Astrocyte (in vitro differentiated cells and primary cell): ENCODE measurements around the gene AKAP12. TPM values are rescaled to one million over a fixed set of nuclear protein-coding genes. Genes with fewer than 3 reads are reported as not detected.

Source experiments
- DNase-seq: peaks from one replicate; pipeline ENCODE4 v3.0.0-alpha.2; 2010; ENCODE audit warnings: low read depth
- FAIRE-seq: peaks from 2 replicates; lab custom pipeline; 2011; peaks lifted over from hg19 to GRCh38; lab: Jason Lieb, UNC
- H2AFZ ChIP-seq: 2 replicates; pipeline ENCODE4 v1.6.0; 2012; ENCODE audit warnings: low read depth, low read length, inconsistent platforms
- H3K27ac ChIP-seq: 2 replicates; pipeline ENCODE4 v1.5.1; 2011; ENCODE audit warnings: low read depth, low read length, inconsistent platforms
- H3K27me3 ChIP-seq: 2 replicates; pipeline ENCODE4 v1.6.0; 2011; ENCODE audit warnings: low read length, inconsistent platforms; ENCODE audit not compliant: insufficient read depth
- H3K36me3 ChIP-seq: 2 replicates; pipeline ENCODE4 v1.5.1; 2011; ENCODE audit warnings: low read length, inconsistent platforms; ENCODE audit not compliant: insufficient read depth
- H3K4me1 ChIP-seq: 2 replicates; pipeline ENCODE4 v1.5.1; 2011; ENCODE audit warnings: low read length, inconsistent platforms; ENCODE audit not compliant: insufficient read depth
- H3K4me2 ChIP-seq: 2 replicates; pipeline ENCODE4 v1.6.0; 2012; ENCODE audit warnings: low read length, inconsistent platforms
- H3K4me3 ChIP-seq: 2 replicates; pipeline ENCODE4 v1.5.1; 2011; ENCODE audit warnings: low read depth, mild to moderate bottlenecking, low read length, inconsistent platforms; ENCODE audit not compliant: insufficient read depth
- H3K79me2 ChIP-seq: 2 replicates; pipeline ENCODE4 v1.6.0; 2012; ENCODE audit warnings: mild to moderate bottlenecking, low read length, inconsistent platforms; ENCODE audit not compliant: insufficient read depth
- H3K9ac ChIP-seq: 2 replicates; pipeline ENCODE4 v1.6.0; 2012; ENCODE audit warnings: mild to moderate bottlenecking, low read length, inconsistent platforms
- H3K9me3 ChIP-seq: 2 replicates; pipeline ENCODE4 v1.5.1; 2012; ENCODE audit warnings: low read depth, mild to moderate bottlenecking, low read length, inconsistent platforms; ENCODE audit not compliant: insufficient read depth
- H4K20me1 ChIP-seq: 2 replicates; pipeline ENCODE4 v1.6.0; 2012; ENCODE audit warnings: low read length, inconsistent platforms; ENCODE audit not compliant: insufficient read depth
- H3K27ac Mint-ChIP-seq: one replicate; pipeline ENCODE4 v1.8.0; 2021; ENCODE audit warnings: mild to moderate bottlenecking, mixed read lengths; ENCODE audit not compliant: unreplicated experiment
- H3K27me3 Mint-ChIP-seq: one replicate; pipeline ENCODE4 v1.8.0; 2021; ENCODE audit warnings: low read depth, mixed read lengths; ENCODE audit not compliant: unreplicated experiment
- H3K36me3 Mint-ChIP-seq: one replicate; pipeline ENCODE4 v1.8.0; 2021; ENCODE audit warnings: low read depth, mixed read lengths; ENCODE audit not compliant: unreplicated experiment
- H3K4me1 Mint-ChIP-seq: one replicate; pipeline ENCODE4 v1.8.0; 2021; ENCODE audit warnings: low read depth, mixed read lengths; ENCODE audit not compliant: unreplicated experiment
- H3K4me3 Mint-ChIP-seq: one replicate; pipeline ENCODE4 v1.8.0; 2021; ENCODE audit warnings: mild to moderate bottlenecking, moderate library complexity, mixed read lengths; ENCODE audit not compliant: unreplicated experiment
- H3K9me3 Mint-ChIP-seq: one replicate; pipeline ENCODE4 v1.8.0; 2021; ENCODE audit warnings: mild to moderate bottlenecking, mixed read lengths; ENCODE audit not compliant: unreplicated experiment
- CTCF ChIP-seq: IDR thresholded peaks from 2 replicates; pipeline ENCODE4 v1.5.1; 2011; ENCODE audit warnings: low read depth, mild to moderate bottlenecking, inconsistent platforms, low read length, moderate library complexity; ENCODE audit not compliant: insufficient read depth
- EZH2 ChIP-seq: IDR thresholded peaks from 2 replicates; pipeline ENCODE4 v1.6.1; 2012; ENCODE audit warnings: mild to moderate bottlenecking, low read length, inconsistent platforms; ENCODE audit not compliant: insufficient read depth
- total RNA-seq: library from RNA; stranded (reverse); gene quantifications from 2 replicates; pipeline ENCODE4 v1.2.1, GENCODE V29; 2021

AKAP12 gene
- total RNA-seq, 1 donor from 2014 or later: 115 TPM

GRCh38 chr6:151232899-151233298 lies 6.9 kb upstream of the AKAP12 start:
- Mint-ChIP-seq H3K27me3 (no peaks in the 10 kb centered on the region), H3K4me3 (no peak overlapping the region), H3K4me1 (no peaks in the 10 kb centered on the region), H3K9me3 (no peaks in the 10 kb centered on the region), H3K27ac (no peak overlapping the region), H3K36me3 (no peaks in the 10 kb centered on the region)
- DNase-seq (no peak), FAIRE-seq (no peak)
- no peaks in the 10 kb centered on the region for H3K4me1 ChIP-seq
- no peak overlapping the region for H3K4me2 ChIP-seq
- TF ChIP-seq EZH2: no peak
- no peak for TF ChIP-seq CTCF
- H3K27me3 ChIP-seq: no peaks in the 10 kb centered on the region
- H3K36me3 ChIP-seq: no peaks in the 10 kb centered on the region
- H4K20me1 ChIP-seq: no peaks in the 10 kb centered on the region
- no peak overlapping the region for H3K27ac ChIP-seq
- no peak overlapping the region for H3K4me3 ChIP-seq
- no peak overlapping the region for H3K9ac ChIP-seq
- no peaks in the 10 kb centered on the region for H3K79me2 ChIP-seq
- no peaks in the 10 kb centered on the region for H3K9me3 ChIP-seq
- no peak overlapping the region for H2AFZ ChIP-seq

- H3K4me3 Mint-ChIP-seq: no peak overlapping the region
- H3K4me1 Mint-ChIP-seq: no peaks in the 10 kb centered on the region
- no peaks in the 10 kb centered on the region for H3K9me3 Mint-ChIP-seq
- no peak overlapping the region for H3K4me2 ChIP-seq
- no peaks in the 10 kb centered on the region for H4K20me1 ChIP-seq
- H3K4me1 ChIP-seq: no peaks in the 10 kb centered on the region
- H3K27me3 ChIP-seq: no peaks in the 10 kb centered on the region
- no peak overlapping the region for H2AFZ ChIP-seq
- H3K27ac ChIP-seq: no peak overlapping the region
- H3K4me3 ChIP-seq: no peak overlapping the region
- H3K79me2 ChIP-seq: no peaks in the 10 kb centered on the region
- no peaks in the 10 kb centered on the region for H3K27me3 Mint-ChIP-seq
- no peak overlapping the region for H3K9ac ChIP-seq
- H3K36me3 Mint-ChIP-seq: no peaks in the 10 kb centered on the region
- TF ChIP-seq EZH2 (no peak), CTCF (no peak)
- H3K27ac Mint-ChIP-seq: no peak overlapping the region
- no peaks in the 10 kb centered on the region for H3K36me3 ChIP-seq
- no peak for DNase-seq
- no peaks in the 10 kb centered on the region for H3K9me3 ChIP-seq
- no peak for FAIRE-seq
Observed at GRCh38 chr6:151233731-151234130, 6.0 kb upstream of the AKAP12 start.

- no peak for FAIRE-seq
- peaks cover 8% of the 10 kb centered on the region for H4K20me1 ChIP-seq
- Mint-ChIP-seq H3K27ac (no peak overlapping the region), H3K4me1 (no peaks in the 10 kb centered on the region), H3K27me3 (no peaks in the 10 kb centered on the region), H3K4me3 (no peak overlapping the region), H3K9me3 (no peaks in the 10 kb centered on the region), H3K36me3 (no peaks in the 10 kb centered on the region)
- TF ChIP-seq EZH2 (no peak), CTCF (no peak)
- no peaks in the 10 kb centered on the region for H3K36me3 ChIP-seq
- DNase-seq: no peak
- no peak overlapping the region for H2AFZ ChIP-seq
- H3K4me3 ChIP-seq: no peak overlapping the region
- H3K79me2 ChIP-seq: peaks cover 12% of the 10 kb centered on the region
- no peaks in the 10 kb centered on the region for H3K9me3 ChIP-seq
- no peak overlapping the region for H3K4me2 ChIP-seq
- H3K9ac ChIP-seq: no peak overlapping the region
- no peak overlapping the region for H3K27ac ChIP-seq
- no peaks in the 10 kb centered on the region for H3K27me3 ChIP-seq
- peaks cover 10% of the 10 kb centered on the region for H3K4me1 ChIP-seq
Observed at GRCh38 chr6:151236668-151237401, 2.9 kb upstream of the AKAP12 start.
